K562 (cell line): ENCODE measurements around the gene ACSS1. TPM values are rescaled to one million over a fixed set of nuclear protein-coding genes. Genes with fewer than 3 reads are reported as not detected.

ENCODE experiments used
- ATAC-seq: fragments of 200-7000 bp; cut with Tn5 transposase; 3 replicates; pipeline ENCODE4 v1.9.1; 2020; ENCODE audit warnings: moderate library complexity
- BruUV-seq: library from RNA; stranded (reverse); fragments of 400-500 nt; replicated peaks from 2 replicates; lab custom pipeline; 2021; lab: Mats Ljungman, UMichigan
- CTCF ChIA-PET: fragments of 300-600 bp; formaldehyde crosslinking; extraction: SDS; loops from one replicate; lab custom pipeline; 2021; ENCODE audit warnings: low intra/inter-chr PET ratio; lab: Yijun Ruan, JAX
- POLR2A ChIA-PET: fragments of 300-600, 350-650 bp; sonication (Branson Sonifier 250); formaldehyde crosslinking; extraction: SDS; loops from one replicate; lab custom pipeline; 2021; ENCODE audit warnings: antibody characterized with exemption, inconsistent platforms; lab: Yijun Ruan, JAX
- DNase-seq, 4 experiments: peaks; one replicate each; pipeline versions ENCODE4 v3.0.0 to v3.0.0-alpha.2; 2011 to 2018; ENCODE audit warnings: low spot score in 3 of 4, mixed read lengths in 3 of 4; ENCODE audit errors: extremely low read depth in 1 of 4
- FAIRE-seq: peaks from 2 replicates; lab custom pipeline; 2011; peaks lifted over from hg19 to GRCh38; lab: Jason Lieb, UNC
- H2AFZ ChIP-seq: 2 replicates; pipeline ENCODE4 v1.6.0; 2011; ENCODE audit warnings: low read depth, low read length, control low read depth, inconsistent platforms
- H3K27ac ChIP-seq: fragments of 200-600 bp; 3 replicates; pipeline ENCODE4 v1.8.0; 2011; ENCODE audit warnings: low read depth, mild to moderate bottlenecking, control low read depth, inconsistent platforms, low read length, moderate library complexity, mixed read lengths; ENCODE audit errors: extremely low read depth
- H3K27me3 ChIP-seq, 2 experiments: fragments of 300-600 bp in 1 of 2; 2 replicates in 1 of 2; 3 replicates in 1 of 2; pipeline versions ENCODE4 v1.6.0 to v1.8.0; 2011; ENCODE audit warnings: inconsistent platforms in 2 of 2, low read length in 2 of 2, mild to moderate bottlenecking in 1 of 2, mixed read lengths in 1 of 2, moderate library complexity in 1 of 2; ENCODE audit not compliant: control insufficient read depth in 2 of 2, insufficient read depth in 2 of 2
- H3K36me3 ChIP-seq: fragments of 300-600 bp; 3 replicates; pipeline ENCODE4 v1.8.0; 2011; ENCODE audit warnings: mild to moderate bottlenecking, low read length, inconsistent platforms; ENCODE audit not compliant: control insufficient read depth, insufficient read depth
- H3K4me1 ChIP-seq, 2 experiments: fragments of 200-600 bp in 1 of 2; replicated peaks in 1 of 2; 2 replicates in 1 of 2; 3 replicates in 1 of 2; pipeline versions ENCODE4 v1.5.1 to v1.8.0; 2011; ENCODE audit warnings: inconsistent platforms in 2 of 2, low read length in 2 of 2, mild to moderate bottlenecking in 1 of 2, mixed read lengths in 1 of 2, moderate library complexity in 1 of 2; ENCODE audit not compliant: control insufficient read depth in 2 of 2, insufficient read depth in 2 of 2
- H3K4me2 ChIP-seq: 2 replicates; pipeline ENCODE4 v1.6.1; 2011; ENCODE audit warnings: low read length, control low read depth, inconsistent platforms, mixed read lengths; ENCODE audit not compliant: insufficient read depth
- H3K4me3 ChIP-seq: fragments of 200-600 bp; sonication (generic), shearing (Covaris generic); 2 replicates; pipeline ENCODE4 v1.5.1; 2016; ENCODE audit warnings: control low read depth, inconsistent platforms
- H3K79me2 ChIP-seq: fragments of 200-600 bp; 3 replicates; pipeline ENCODE4 v1.8.0; 2011; ENCODE audit warnings: low read length, inconsistent platforms; ENCODE audit not compliant: control insufficient read depth, insufficient read depth
- H3K9ac ChIP-seq, 2 experiments: 2 replicates each; pipeline versions ENCODE4 v1.6.0 to v1.6.1; 2011; ENCODE audit warnings: low read depth in 2 of 2, low read length in 2 of 2, control low read depth in 1 of 2, inconsistent platforms in 1 of 2, mild to moderate bottlenecking in 1 of 2, mixed read lengths in 1 of 2; ENCODE audit not compliant: insufficient read depth in 1 of 2
- H3K9me1 ChIP-seq: one replicate; pipeline ENCODE4 v1.6.0; 2011; ENCODE audit warnings: inconsistent platforms, mild to moderate bottlenecking, low read length, moderate library complexity; ENCODE audit not compliant: control insufficient read depth, insufficient read depth
- H3K9me3 ChIP-seq: replicated peaks from 2 replicates; pipeline ENCODE4 v1.5.1; 2011; ENCODE audit warnings: low read depth, low read length, inconsistent platforms; ENCODE audit not compliant: control insufficient read depth, insufficient read depth
- H4K20me1 ChIP-seq: replicated peaks from 2 replicates; pipeline ENCODE4 v1.6.1; 2011; ENCODE audit warnings: low read length, inconsistent platforms, mixed read lengths; ENCODE audit not compliant: control insufficient read depth, insufficient read depth
- CAMTA2 ChIP-seq: fragments of 250-450 bp; sonication (Bioruptor Pico); conservative IDR thresholded peaks from 2 replicates; pipeline ENCODE4 v1.5.1; 2022
- CCNT2 ChIP-seq: IDR thresholded peaks from 2 replicates; pipeline ENCODE4 v1.6.1; 2011; ENCODE audit warnings: borderline replicate concordance, low read depth, mild to moderate bottlenecking, moderate library complexity, mixed read lengths, low read length; ENCODE audit not compliant: insufficient read length; ENCODE audit errors: extremely low read depth
- OTX1 ChIP-seq: fragments of 450-650 bp; formaldehyde crosslinking; IDR thresholded peaks from 2 replicates; pipeline ENCODE4 v1.4.0; 2022; ENCODE audit warnings: mild to moderate bottlenecking
- PURB ChIP-seq: sonication (generic); formaldehyde crosslinking; IDR thresholded peaks from 2 replicates; pipeline ENCODE4 v1.9.0; 2021; ENCODE audit warnings: low read depth, mild to moderate bottlenecking, missing genetic modification reagents
- RBM14 ChIP-seq: fragments of 200-400 bp; formaldehyde crosslinking; IDR thresholded peaks from 2 replicates; pipeline ENCODE4 v1.6.1; 2018; ENCODE audit warnings: low read depth, mild to moderate bottlenecking, low read length, moderate library complexity, borderline replicate concordance; ENCODE audit not compliant: insufficient read depth
- SREBF2 ChIP-seq: sonication (generic); formaldehyde crosslinking; IDR thresholded peaks from 2 replicates; pipeline ENCODE4 v1.4.0; 2020; ENCODE audit warnings: mild to moderate bottlenecking, missing genetic modification reagents
- THRAP3 ChIP-seq: fragments of 450-650 bp; IDR thresholded peaks from 2 replicates; pipeline ENCODE4 v1.6.1; 2016; ENCODE audit warnings: mild to moderate bottlenecking, inconsistent platforms, borderline replicate concordance
- XRCC4 ChIP-seq: IDR thresholded peaks from one replicate; pipeline ENCODE4 v1.6.1; 2011; ENCODE audit not compliant: insufficient read depth, insufficient read length; ENCODE audit errors: extremely low read depth
- ZNF217 ChIP-seq: sonication (generic); formaldehyde crosslinking; IDR thresholded peaks from 2 replicates; pipeline ENCODE4 v1.8.0; 2022; ENCODE audit warnings: mild to moderate bottlenecking, missing genetic modification reagents
- ZNF324 ChIP-seq: fragments of 250-450 bp; sonication (Bioruptor Pico); IDR thresholded peaks from 2 replicates; pipeline ENCODE4 v1.4.0; 2020; ENCODE audit warnings: mild to moderate bottlenecking
- ZNF589 ChIP-seq: fragments of 200-800 bp; sonication (Bioruptor generic); IDR thresholded peaks from 2 replicates; pipeline ENCODE4 v1.6.1; 2016; ENCODE audit warnings: low read depth, missing genetic modification characterization, missing compliant biosample characterization
- WGBS: fragments of 100-300 bp; shearing (Covaris generic); methylation state at CpG from one replicate; pipeline ENCODE4 v1.1.6; 2016; ENCODE audit warnings: low coverage, mixed read lengths; ENCODE audit not compliant: insufficient coverage; ENCODE audit errors: missing lambda C conversion rate; 5-methylcytosine and 5-hydroxymethylcytosine counted together
- in situ Hi-C: fragments of 300-500 bp; cut with MboI; formaldehyde crosslinking; loops from 4 replicates; pipeline ENCODE4 v1.15.0; 2018; ENCODE audit warnings: inconsistent platforms, mixed read lengths
- intact Hi-C: fragments of 100-400 bp; cut with micrococcal nuclease; formaldehyde crosslinking; loops from 2 replicates; pipeline ENCODE4 v1.14.2; 2022
- polyA plus RNA-seq, 8 experiments: library from polyadenylated mRNA; depleted of rRNA in 4 of 8; stranded (reverse) in 5 of 8; unstranded in 3 of 8; fragments of >200 nt; fragmentation: Nextera tagmentation in 2 of 8; fragmentation: Illumina TruSeq in 1 of 8; extraction: Ambion mirVana in 2 of 8; extraction: Trizol in 1 of 8; gene quantifications; 2 replicates each; pipeline versions ENCODE4 v1.2.1 to v1.2.3, GENCODE V29; 2011 to 2014; ENCODE audit warnings: inconsistent platforms in 1 of 8, missing spikeins in 1 of 8
- total RNA-seq, 7 experiments: library from RNA; depleted of rRNA in 6 of 7; stranded (reverse); fragments of >200 nt in 6 of 7; fragmentation: Illumina TruSeq in 2 of 7; extraction: Trizol in 2 of 7; gene quantifications; 2 replicates each; pipeline versions ENCODE4 v1.2.1 to v1.2.3, GENCODE V29; 2011 to 2021; ENCODE audit warnings: low replicate concordance in 1 of 7
- TF ChIP-seq, protein P1 (sequence below): fragments of 450-650 bp; IDR thresholded peaks from 2 replicates; pipeline ENCODE4 v1.6.1; 2016; ENCODE audit warnings: low read depth
- TF ChIP-seq, protein P2 (sequence below): fragments of 450-650 bp; formaldehyde crosslinking; conservative IDR thresholded peaks from 2 replicates; pipeline ENCODE4 v1.4.0; 2022; ENCODE audit warnings: mild to moderate bottlenecking, missing genetic modification characterization

ACSS1 gene
- total and polyA plus RNA-seq, 9 of the 15 experiments (the other 6 are each of a cell fraction or from before 2014, with no cell fraction given), result 0.07 to 2.1 (median 0.27) TPM; not detected in 3

DNA sequence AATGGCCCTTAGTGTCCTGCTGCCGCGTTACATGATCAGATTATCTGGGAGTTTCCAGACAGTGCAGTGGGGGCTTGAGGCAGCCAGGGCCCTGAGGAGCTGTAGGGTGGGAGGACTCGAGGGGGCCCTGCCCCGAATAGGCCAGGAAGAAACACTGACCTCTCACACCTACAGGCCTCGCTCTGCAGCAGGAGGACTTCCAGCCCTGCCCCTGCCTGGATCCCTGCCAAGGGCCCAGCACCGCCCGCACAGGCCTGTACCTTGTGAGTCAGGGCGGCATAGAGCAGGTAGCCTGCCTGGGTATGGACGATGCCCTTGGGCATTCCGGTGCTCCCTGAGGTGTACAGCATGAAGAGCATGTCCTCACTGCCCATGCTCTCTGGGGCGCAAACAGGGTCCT is 35.3 kb downstream of the ACSS1 start (continued):
- no peak for TF ChIP-seq PURB (CRISPR knock-in tag)

DNA sequence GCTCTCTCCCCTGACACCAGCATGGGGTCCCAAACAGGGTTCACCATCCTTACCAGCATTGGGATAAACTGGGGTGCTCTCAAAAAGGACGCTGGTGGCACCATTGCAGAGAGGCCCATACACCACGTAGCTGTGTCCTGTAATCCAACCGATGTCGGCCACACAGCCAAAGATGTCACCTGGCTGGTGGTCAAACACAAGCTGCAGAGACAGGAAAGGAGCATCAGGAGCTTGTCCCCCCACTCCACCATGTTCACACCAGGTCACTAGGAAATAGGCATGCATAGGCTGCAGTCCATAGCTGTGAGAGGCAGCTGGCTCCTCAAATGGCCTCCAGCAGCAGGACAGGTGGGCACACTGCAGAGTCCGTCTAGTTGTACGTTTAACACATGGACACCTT is 36.6 kb downstream of the ACSS1 start:
- intact Hi-C loops, result no loop called here
- no peak overlapping the region for H2AFZ ChIP-seq
- CTCF ChIA-PET, result no interaction called here
- no peak overlapping the region for H3K4me3 ChIP-seq
- no peak overlapping the region for H3K27ac ChIP-seq
- 7% methylated on average over 2 of the region's 6 CpGs for WGBS
- H3K9me3 ChIP-seq, result no peaks in the 10 kb centered on the region
- in situ Hi-C loops, result no loop called here
- no peaks in the 10 kb centered on the region for H3K79me2 ChIP-seq
- no peak for DNase-seq
- no peaks in the 10 kb centered on the region; the same call in 1 of the 2 replicates for H4K20me1 ChIP-seq
- H3K27me3 ChIP-seq, result peaks cover 0 to 31% of the 10 kb centered on the region in 2 experiments; a peak in 3 of 5 replicates
- POLR2A ChIA-PET, result no interaction called here
- H3K4me2 ChIP-seq, result no peak overlapping the region
- ATAC-seq, result no peak
- no peaks in the 10 kb centered on the region for H3K4me1 ChIP-seq
- BruUV-seq, result no TSS peak
- no peaks in the 10 kb centered on the region for H3K9me1 ChIP-seq
- no peak for FAIRE-seq
- no peak overlapping the region for H3K9ac ChIP-seq
- H3K36me3 ChIP-seq, result no peaks in the 10 kb centered on the region
- no peak for TF ChIP-seq CAMTA2 (CRISPR knock-in tag)
- TF ChIP-seq RBM14, result no peak
- TF ChIP-seq, protein P1, sequence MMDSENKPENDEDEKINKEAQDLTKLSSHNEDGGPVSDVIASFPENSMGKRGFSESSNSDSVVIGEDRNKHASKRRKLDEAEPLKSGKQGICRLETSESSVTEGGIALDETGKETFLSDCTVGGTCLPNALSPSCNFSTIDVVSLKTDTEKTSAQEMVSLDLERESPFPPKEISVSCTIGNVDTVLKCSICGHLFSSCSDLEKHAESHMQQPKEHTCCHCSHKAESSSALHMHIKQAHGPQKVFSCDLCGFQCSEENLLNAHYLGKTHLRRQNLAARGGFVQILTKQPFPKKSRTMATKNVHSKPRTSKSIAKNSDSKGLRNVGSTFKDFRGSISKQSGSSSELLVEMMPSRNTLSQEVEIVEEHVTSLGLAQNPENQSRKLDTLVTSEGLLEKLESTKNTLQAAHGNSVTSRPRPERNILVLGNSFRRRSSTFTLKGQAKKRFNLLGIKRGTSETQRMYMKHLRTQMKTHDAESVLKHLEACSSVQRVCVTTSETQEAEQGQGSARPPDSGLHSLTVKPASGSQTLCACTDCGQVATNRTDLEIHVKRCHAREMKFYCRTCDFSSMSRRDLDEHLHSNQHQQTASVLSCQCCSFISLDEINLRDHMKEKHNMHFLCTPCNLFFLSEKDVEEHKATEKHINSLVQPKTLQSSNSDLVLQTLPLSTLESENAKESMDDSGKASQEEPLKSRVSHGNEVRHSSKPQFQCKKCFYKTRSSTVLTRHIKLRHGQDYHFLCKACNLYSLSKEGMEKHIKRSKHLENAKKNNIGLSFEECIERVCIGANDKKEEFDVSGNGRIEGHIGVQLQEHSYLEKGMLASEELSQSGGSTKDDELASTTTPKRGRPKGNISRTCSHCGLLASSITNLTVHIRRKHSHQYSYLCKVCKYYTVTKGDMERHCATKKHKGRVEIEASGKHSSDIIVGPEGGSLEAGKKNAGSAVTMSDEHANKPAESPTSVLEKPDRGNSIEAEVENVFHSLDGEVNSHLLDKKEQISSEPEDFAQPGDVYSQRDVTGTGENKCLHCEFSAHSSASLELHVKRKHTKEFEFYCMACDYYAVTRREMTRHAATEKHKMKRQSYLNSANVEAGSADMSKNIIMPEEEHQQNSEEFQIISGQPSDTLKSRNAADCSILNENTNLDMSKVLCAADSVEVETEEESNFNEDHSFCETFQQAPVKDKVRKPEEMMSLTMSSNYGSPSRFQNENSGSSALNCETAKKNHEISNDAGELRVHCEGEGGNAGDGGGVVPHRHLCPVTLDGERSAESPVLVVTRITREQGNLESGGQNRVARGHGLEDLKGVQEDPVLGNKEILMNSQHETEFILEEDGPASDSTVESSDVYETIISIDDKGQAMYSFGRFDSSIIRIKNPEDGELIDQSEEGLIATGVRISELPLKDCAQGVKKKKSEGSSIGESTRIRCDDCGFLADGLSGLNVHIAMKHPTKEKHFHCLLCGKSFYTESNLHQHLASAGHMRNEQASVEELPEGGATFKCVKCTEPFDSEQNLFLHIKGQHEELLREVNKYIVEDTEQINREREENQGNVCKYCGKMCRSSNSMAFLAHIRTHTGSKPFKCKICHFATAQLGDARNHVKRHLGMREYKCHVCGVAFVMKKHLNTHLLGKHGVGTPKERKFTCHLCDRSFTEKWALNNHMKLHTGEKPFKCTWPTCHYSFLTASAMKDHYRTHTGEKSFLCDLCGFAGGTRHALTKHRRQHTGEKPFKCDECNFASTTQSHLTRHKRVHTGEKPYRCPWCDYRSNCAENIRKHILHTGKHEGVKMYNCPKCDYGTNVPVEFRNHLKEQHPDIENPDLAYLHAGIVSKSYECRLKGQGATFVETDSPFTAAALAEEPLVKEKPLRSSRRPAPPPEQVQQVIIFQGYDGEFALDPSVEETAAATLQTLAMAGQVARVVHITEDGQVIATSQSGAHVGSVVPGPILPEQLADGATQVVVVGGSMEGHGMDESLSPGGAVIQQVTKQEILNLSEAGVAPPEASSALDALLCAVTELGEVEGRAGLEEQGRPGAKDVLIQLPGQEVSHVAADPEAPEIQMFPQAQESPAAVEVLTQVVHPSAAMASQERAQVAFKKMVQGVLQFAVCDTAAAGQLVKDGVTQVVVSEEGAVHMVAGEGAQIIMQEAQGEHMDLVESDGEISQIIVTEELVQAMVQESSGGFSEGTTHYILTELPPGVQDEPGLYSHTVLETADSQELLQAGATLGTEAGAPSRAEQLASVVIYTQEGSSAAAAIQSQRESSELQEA, result no peak
- TF ChIP-seq, protein P2, sequence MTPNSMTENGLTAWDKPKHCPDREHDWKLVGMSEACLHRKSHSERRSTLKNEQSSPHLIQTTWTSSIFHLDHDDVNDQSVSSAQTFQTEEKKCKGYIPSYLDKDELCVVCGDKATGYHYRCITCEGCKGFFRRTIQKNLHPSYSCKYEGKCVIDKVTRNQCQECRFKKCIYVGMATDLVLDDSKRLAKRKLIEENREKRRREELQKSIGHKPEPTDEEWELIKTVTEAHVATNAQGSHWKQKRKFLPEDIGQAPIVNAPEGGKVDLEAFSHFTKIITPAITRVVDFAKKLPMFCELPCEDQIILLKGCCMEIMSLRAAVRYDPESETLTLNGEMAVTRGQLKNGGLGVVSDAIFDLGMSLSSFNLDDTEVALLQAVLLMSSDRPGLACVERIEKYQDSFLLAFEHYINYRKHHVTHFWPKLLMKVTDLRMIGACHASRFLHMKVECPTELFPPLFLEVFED (CRISPR knock-in tag), result no peak
- TF ChIP-seq ZNF589 (CRISPR knock-in tag), result no peak
- no peak for TF ChIP-seq THRAP3
- TF ChIP-seq OTX1 (CRISPR knock-in tag), result no peak
- no peak for TF ChIP-seq ZNF324
- no peak for TF ChIP-seq CCNT2
- TF ChIP-seq SREBF2 (CRISPR knock-in tag), result no peak
- no peak for TF ChIP-seq ZNF217 (CRISPR knock-in tag)
- no peak for TF ChIP-seq XRCC4
